WERI-Rb-1 (cell line): ENCODE results near the gene AOC3.

Experiments used
- DNase-seq: peaks from one replicate; pipeline ENCODE4 v3.0.0-alpha.2; 2020
- H3K27ac ChIP-seq: fragments of 250-450 bp; sonication (Bioruptor Pico); 2 replicates; pipeline ENCODE4 v1.5.1; 2020; ENCODE audit warnings: mild to moderate bottlenecking, moderate library complexity
- H3K27me3 ChIP-seq: fragments of 250-450 bp; sonication (Bioruptor Pico); 2 replicates; pipeline ENCODE4 v1.5.1; 2021; ENCODE audit warnings: mild to moderate bottlenecking, low read depth, moderate library complexity; ENCODE audit not compliant: insufficient read depth, severe bottlenecking
- H3K36me3 ChIP-seq: fragments of 250-450 bp; sonication (Bioruptor Pico); 2 replicates; pipeline ENCODE4 v1.5.1; 2020; ENCODE audit warnings: mild to moderate bottlenecking, moderate library complexity
- H3K4me3 ChIP-seq: 2 replicates; pipeline ENCODE4 v1.5.1; 2011; ENCODE audit warnings: low read depth, mild to moderate bottlenecking, control low read depth, low read length
- H3K9me3 ChIP-seq: fragments of 250-450 bp; sonication (Bioruptor Pico); 2 replicates; pipeline ENCODE4 v1.5.1; 2021; ENCODE audit warnings: mild to moderate bottlenecking, moderate library complexity; ENCODE audit not compliant: severe bottlenecking
- TF ChIP-seq, protein P1 (sequence below): IDR thresholded peaks from 2 replicates; pipeline ENCODE4 v1.5.1; 2011; ENCODE audit warnings: low read depth, mild to moderate bottlenecking, control low read depth, inconsistent platforms, low read length

The AOC3 gene, protein sequence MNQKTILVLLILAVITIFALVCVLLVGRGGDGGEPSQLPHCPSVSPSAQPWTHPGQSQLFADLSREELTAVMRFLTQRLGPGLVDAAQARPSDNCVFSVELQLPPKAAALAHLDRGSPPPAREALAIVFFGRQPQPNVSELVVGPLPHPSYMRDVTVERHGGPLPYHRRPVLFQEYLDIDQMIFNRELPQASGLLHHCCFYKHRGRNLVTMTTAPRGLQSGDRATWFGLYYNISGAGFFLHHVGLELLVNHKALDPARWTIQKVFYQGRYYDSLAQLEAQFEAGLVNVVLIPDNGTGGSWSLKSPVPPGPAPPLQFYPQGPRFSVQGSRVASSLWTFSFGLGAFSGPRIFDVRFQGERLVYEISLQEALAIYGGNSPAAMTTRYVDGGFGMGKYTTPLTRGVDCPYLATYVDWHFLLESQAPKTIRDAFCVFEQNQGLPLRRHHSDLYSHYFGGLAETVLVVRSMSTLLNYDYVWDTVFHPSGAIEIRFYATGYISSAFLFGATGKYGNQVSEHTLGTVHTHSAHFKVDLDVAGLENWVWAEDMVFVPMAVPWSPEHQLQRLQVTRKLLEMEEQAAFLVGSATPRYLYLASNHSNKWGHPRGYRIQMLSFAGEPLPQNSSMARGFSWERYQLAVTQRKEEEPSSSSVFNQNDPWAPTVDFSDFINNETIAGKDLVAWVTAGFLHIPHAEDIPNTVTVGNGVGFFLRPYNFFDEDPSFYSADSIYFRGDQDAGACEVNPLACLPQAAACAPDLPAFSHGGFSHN

DNA sequence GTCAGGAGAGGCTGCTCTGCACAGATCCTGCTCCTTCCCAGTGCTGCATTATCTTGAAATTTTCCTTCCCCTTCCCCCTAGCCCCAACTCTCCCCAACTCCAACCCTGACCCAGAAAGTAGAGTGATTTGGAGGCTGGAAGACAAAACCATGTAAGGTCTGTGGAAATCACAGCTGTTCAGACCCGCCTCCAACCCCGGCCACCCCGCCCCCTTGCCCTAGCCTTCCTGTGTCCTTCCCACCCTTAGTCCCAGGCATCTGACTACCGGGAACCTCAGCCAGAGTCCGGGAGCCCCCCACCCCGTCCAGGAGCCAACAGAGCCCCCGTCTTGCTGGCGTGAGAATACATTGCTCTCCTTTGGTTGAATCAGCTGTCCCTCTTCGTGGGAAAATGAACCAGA is at the start of gene AOC3:
Gene AOC3, plus strand, starts transcription at position 246 of the 400 bp plus-strand sequence. Its CDS starts 145 bp downstream, at position 391.
- Histone ChIP-seq H3K36me3 (no peaks in the 10 kb centered on the region), H3K27me3 (no peaks in the 10 kb centered on the region), H3K9me3 (no peaks in the 10 kb centered on the region), H3K27ac (no peak within 1 kb of the TSS), H3K4me3 (no peak within 1 kb of the TSS)
- no peak for DNase-seq
- TF ChIP-seq, protein P1, sequence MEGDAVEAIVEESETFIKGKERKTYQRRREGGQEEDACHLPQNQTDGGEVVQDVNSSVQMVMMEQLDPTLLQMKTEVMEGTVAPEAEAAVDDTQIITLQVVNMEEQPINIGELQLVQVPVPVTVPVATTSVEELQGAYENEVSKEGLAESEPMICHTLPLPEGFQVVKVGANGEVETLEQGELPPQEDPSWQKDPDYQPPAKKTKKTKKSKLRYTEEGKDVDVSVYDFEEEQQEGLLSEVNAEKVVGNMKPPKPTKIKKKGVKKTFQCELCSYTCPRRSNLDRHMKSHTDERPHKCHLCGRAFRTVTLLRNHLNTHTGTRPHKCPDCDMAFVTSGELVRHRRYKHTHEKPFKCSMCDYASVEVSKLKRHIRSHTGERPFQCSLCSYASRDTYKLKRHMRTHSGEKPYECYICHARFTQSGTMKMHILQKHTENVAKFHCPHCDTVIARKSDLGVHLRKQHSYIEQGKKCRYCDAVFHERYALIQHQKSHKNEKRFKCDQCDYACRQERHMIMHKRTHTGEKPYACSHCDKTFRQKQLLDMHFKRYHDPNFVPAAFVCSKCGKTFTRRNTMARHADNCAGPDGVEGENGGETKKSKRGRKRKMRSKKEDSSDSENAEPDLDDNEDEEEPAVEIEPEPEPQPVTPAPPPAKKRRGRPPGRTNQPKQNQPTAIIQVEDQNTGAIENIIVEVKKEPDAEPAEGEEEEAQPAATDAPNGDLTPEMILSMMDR = no peak

DNA sequence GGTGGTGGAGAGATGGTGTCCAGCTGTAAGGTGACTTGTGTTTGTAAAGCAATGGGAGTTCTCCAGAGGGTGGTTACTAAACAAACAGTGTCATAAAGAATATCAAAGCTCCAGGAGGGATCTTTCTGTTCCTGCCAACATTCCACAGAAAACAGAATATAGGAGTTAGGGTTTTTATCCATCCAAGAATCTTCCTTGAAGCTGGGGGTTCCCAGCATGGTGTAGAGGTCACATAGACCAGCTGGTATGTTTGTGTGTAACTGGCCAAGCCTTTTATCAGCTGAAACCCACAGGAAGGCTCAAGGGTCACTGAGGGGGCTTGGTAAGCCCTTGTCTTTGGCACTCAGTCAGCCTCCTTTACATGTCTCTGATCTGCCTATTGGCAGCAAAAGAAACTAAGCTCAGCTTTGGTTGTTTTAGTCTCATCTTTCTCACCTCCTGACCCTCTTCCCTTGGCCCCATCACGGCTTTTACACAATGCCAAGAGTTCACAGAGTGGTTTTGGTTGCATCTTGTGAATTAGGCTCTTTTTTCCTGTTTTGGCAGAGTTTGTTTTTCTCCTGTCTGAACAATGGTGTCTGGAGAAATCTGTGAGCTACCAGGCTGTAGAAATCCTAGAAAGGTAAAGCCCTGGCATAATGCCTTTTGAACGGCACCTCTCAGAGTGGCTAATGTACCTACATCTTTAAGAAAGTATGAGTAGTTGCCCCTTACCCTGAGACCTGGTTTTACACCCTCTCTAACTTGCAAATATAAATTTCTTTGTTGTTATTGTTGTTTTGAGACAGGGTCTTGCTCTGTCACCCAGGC is 47.7 kb upstream of the AOC3 start:
- TF ChIP-seq, protein P1 = no peak

DNA sequence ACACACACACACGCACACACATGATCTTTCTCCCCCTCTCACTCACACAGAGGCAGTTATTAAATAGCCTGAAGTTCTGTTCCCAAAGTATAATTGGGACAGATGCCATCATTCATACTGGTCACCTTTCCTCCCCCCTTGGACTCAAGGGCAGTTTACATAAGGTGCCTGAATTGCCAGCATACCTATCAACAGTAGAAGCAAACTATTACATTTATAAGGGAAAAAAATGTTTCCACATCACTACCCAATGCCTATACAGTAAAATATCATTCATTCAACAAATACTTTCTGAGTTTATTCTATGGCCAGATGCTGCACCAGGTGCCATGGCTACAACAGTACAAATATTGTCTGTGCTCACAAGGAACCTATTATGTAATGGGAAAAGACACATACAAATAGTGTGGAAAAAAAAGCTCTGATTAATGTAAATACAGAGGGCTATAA is 46.1 kb upstream of the AOC3 start:
- Histone ChIP-seq H3K9me3 (no peaks in the 10 kb centered on the region), H3K36me3 (peaks cover 11% of the 10 kb centered on the region), H3K27ac (no peak overlapping the region), H3K27me3 (no peaks in the 10 kb centered on the region), H3K4me3 (no peak overlapping the region)
- TF ChIP-seq, protein P1 = no peak
- DNase-seq = no peak

More for the DNA sequence above, 47.7 kb upstream of the AOC3 start:
- H3K27ac ChIP-seq = no peak overlapping the region
- no peaks in the 10 kb centered on the region for H3K27me3 ChIP-seq
- DNase-seq = no peak
- peaks cover 8% of the 10 kb centered on the region for H3K9me3 ChIP-seq
- H3K4me3 ChIP-seq = no peak overlapping the region
- no peaks in the 10 kb centered on the region for H3K36me3 ChIP-seq

DNA sequence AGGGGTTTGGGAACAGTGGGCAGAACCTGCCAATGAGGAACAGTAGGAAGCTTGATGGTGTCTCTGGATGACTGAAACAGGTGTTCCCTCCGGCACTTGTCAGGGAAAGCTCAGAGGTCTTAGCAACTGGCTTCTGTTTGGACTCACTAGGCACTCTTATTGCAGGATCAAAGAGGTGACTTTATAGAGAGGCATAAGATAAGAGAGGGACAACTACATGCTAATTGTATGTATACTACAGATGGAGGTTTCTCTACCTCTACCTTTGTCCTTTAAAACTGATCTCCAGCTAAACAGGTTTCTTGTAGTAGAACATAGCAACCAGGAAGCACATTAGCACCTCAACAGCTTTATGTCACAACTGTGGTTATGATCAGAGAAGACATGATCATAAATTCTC is 44.8 kb upstream of the AOC3 start:
- TF ChIP-seq, protein P1 = no peak
- H3K27me3 ChIP-seq = no peaks in the 10 kb centered on the region
- no peak overlapping the region for H3K4me3 ChIP-seq
- peaks cover 24% of the 10 kb centered on the region for H3K36me3 ChIP-seq
- H3K9me3 ChIP-seq = no peaks in the 10 kb centered on the region
- no peak for DNase-seq
- H3K27ac ChIP-seq = no peak overlapping the region

DNA sequence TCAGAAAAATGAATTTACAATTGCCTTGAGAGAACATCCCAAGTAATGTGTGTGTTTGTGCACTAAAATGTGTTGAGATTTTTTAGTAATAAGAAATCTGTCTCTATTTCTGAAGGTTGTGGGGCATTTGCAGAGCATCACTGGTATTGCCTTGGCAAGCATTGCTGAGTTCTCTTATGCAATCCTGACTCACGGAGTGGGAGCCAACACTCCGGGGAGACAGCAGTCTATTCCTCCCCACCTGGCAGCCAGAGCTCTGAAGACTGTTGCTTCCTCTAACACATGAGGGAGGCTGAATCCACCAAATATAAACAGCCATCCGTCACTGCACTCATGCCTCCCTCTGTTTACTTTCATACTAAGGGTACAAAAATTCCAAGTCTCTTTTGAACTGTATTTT is 41.7 kb upstream of the AOC3 start:
- Histone ChIP-seq H3K27me3 (no peaks in the 10 kb centered on the region), H3K4me3 (no peak overlapping the region), H3K36me3 (peaks cover 45% of the 10 kb centered on the region), H3K27ac (no peak overlapping the region), H3K9me3 (no peaks in the 10 kb centered on the region)
- no peak for DNase-seq
- TF ChIP-seq, protein P1 = no peak
